Panc1 (cell line): ENCODE results near the gene LHB.
"Not testable (repeated sequence)": the region's sequence is repeated elsewhere in the genome, so short reads cannot be mapped to it uniquely, and the experiment has no call there.

Experiments used
- SIN3A ChIP-seq: IDR thresholded peaks from 2 replicates; pipeline ENCODE4 v1.6.1; 2012; ENCODE audit warnings: low read depth, mild to moderate bottlenecking, low read length, moderate library complexity, borderline replicate concordance; ENCODE audit not compliant: insufficient read depth
- TF ChIP-seq, protein P1 (sequence below), 2 experiments: IDR thresholded peaks; 2 replicates each; pipeline ENCODE4 v1.6.1; 2011 to 2012; ENCODE audit warnings: low read depth in 2 of 2, control low read depth in 1 of 2, low read length in 1 of 2, mild to moderate bottlenecking in 1 of 2, moderate library complexity in 1 of 2; ENCODE audit not compliant: insufficient read depth in 1 of 2
- TF ChIP-seq, protein P2 (sequence below): fragments of 450-650 bp; IDR thresholded peaks from 2 replicates; pipeline ENCODE4 v1.5.1; 2017; ENCODE audit warnings: mild to moderate bottlenecking

DNA sequence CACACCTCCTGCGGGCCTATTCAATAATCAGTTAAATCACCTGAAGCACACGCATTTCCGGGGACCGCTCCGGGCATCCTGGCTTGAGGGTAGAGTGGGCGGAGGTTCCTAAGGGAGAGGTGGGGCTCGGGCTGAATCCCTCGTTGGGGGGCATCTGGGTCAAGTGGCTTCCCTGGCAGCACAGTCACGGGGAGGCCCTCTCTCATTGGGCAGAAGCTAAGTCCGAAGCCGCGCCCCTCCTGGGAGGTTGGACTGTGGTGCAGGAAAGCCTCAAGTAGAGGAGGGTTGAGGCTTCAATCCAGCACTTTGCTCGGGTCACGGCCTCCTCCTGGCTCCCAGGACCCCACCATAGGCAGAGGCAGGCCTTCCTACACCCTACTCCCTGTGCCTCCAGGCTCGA is 26.7 kb upstream of the LHB start, which contains the start of gene CGB5:
- TF ChIP-seq, protein P1, sequence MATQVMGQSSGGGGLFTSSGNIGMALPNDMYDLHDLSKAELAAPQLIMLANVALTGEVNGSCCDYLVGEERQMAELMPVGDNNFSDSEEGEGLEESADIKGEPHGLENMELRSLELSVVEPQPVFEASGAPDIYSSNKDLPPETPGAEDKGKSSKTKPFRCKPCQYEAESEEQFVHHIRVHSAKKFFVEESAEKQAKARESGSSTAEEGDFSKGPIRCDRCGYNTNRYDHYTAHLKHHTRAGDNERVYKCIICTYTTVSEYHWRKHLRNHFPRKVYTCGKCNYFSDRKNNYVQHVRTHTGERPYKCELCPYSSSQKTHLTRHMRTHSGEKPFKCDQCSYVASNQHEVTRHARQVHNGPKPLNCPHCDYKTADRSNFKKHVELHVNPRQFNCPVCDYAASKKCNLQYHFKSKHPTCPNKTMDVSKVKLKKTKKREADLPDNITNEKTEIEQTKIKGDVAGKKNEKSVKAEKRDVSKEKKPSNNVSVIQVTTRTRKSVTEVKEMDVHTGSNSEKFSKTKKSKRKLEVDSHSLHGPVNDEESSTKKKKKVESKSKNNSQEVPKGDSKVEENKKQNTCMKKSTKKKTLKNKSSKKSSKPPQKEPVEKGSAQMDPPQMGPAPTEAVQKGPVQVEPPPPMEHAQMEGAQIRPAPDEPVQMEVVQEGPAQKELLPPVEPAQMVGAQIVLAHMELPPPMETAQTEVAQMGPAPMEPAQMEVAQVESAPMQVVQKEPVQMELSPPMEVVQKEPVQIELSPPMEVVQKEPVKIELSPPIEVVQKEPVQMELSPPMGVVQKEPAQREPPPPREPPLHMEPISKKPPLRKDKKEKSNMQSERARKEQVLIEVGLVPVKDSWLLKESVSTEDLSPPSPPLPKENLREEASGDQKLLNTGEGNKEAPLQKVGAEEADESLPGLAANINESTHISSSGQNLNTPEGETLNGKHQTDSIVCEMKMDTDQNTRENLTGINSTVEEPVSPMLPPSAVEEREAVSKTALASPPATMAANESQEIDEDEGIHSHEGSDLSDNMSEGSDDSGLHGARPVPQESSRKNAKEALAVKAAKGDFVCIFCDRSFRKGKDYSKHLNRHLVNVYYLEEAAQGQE (IDR thresholded peaks at IDR 0.05; ENCODE audit: insufficient read depth in 1 of 2, low read depth in 2 of 2, low read length in 1 of 2): not testable (repeated sequence)
- TF ChIP-seq, protein P2, sequence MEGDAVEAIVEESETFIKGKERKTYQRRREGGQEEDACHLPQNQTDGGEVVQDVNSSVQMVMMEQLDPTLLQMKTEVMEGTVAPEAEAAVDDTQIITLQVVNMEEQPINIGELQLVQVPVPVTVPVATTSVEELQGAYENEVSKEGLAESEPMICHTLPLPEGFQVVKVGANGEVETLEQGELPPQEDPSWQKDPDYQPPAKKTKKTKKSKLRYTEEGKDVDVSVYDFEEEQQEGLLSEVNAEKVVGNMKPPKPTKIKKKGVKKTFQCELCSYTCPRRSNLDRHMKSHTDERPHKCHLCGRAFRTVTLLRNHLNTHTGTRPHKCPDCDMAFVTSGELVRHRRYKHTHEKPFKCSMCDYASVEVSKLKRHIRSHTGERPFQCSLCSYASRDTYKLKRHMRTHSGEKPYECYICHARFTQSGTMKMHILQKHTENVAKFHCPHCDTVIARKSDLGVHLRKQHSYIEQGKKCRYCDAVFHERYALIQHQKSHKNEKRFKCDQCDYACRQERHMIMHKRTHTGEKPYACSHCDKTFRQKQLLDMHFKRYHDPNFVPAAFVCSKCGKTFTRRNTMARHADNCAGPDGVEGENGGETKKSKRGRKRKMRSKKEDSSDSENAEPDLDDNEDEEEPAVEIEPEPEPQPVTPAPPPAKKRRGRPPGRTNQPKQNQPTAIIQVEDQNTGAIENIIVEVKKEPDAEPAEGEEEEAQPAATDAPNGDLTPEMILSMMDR: not testable (repeated sequence)
- not testable (repeated sequence) for TF ChIP-seq SIN3A
